ENCODE results near the gene KRTAP4-7. TPM values are rescaled to one million over a fixed set of nuclear protein-coding genes. Genes with fewer than 3 reads are reported as not detected.
"Not testable (repeated sequence)": the region's sequence is repeated elsewhere in the genome, so short reads cannot be mapped to it uniquely, and the experiment has no call there.

Gene KRTAP4-7
- polyA plus RNA-seq, 4 donors, result not detected

DNA sequence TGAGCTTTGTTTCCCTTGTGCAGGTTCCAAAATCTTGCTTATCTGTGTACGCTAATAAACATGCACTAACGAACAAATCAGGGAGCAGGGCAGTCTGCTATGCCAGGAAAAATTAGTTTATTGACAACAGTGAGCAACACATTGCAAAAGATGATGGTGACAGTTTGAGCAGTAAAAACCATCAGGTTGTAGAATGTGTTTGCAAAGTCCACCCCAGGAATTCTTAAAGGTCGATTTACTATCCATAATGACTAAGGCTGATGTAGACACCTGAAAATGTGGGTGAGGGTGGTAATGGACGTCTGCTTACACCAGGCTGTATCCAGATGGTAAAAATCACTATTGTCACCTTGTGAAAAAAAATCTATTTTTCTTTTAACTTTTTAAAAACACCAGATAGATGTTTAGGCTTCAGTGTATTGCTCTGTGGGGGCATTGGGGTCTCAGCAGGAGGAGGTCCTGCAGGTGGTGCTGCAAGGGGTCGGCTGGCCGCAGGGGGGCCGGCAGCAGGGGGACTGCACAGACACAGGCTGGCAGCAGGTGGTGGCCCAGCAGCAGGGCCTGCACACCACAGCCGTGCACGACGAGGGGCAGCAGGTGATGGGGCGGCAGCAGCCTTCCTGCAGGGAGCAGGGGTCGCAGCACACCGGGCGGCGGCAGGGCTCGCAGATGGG lies 18.8 kb upstream of the KRTAP4-7 start:
- DNase-seq (ENCODE audit: low read depth in 4 of 4, low spot score in 3 of 4), result not testable (repeated sequence)

GRCh38 chr17:41065829-41066624 lies 17.9 kb upstream of the KRTAP4-7 start, which contains the start of gene KRTAP2-4:
KRTAP2-4 (minus strand) TSS chr17:41065879; CDS start chr17:41065845, 34 bp downstream.
- DNase-seq (ENCODE audit: low read depth in 4 of 4, low spot score in 3 of 4), result no peak

DNA sequence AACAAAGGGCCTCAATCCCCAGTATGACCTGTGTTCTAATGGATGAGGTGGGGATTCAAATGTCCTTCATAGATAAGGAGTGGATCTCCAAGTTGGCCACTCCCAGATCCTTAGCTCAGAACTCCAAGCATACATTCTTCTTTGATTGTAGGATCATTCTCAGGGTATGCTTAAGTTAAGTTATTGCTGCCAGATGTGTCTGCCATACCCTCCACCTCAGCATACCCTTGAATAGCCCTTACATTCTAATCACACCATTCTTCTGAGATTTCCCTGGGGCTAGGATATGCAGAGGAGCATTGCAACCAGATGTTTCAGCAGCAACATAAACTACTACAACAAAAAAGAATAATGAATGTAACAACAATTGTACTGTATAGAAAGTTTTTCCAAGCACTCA lies 16.7 kb upstream of the KRTAP4-7 start:
- DNase-seq (ENCODE audit: low read depth in 4 of 4, low spot score in 3 of 4), result no peak

- DNase-seq (ENCODE audit: low read depth in 4 of 4, low spot score in 3 of 4), result no peak
These were observed 14.9 kb upstream of the KRTAP4-7 start for GRCh38 chr17:41069031-41069430.

GRCh38 chr17:41071606-41072360 lies 12.2 kb upstream of the KRTAP4-7 start:
- DNase-seq (ENCODE audit: low read depth in 4 of 4, low spot score in 3 of 4), result no peak

GRCh38 chr17:41073676-41074075 lies 10.3 kb upstream of the KRTAP4-7 start:
- no peak for DNase-seq (ENCODE audit: low read depth in 4 of 4, low spot score in 3 of 4)

GRCh38 chr17:41076788-41077187 lies 7.2 kb upstream of the KRTAP4-7 start:
- no peak for DNase-seq (ENCODE audit: low read depth in 4 of 4, low spot score in 3 of 4)

- no peak for DNase-seq (ENCODE audit: low read depth in 4 of 4, low spot score in 3 of 4)
These were observed 1.3 kb upstream of the KRTAP4-7 start for GRCh38 chr17:41082626-41083025.

- not testable (repeated sequence) for DNase-seq (ENCODE audit: low read depth in 4 of 4, low spot score in 3 of 4)
These were observed 523 bp upstream of the KRTAP4-7 start for GRCh38 chr17:41083427-41083826.

DNA sequence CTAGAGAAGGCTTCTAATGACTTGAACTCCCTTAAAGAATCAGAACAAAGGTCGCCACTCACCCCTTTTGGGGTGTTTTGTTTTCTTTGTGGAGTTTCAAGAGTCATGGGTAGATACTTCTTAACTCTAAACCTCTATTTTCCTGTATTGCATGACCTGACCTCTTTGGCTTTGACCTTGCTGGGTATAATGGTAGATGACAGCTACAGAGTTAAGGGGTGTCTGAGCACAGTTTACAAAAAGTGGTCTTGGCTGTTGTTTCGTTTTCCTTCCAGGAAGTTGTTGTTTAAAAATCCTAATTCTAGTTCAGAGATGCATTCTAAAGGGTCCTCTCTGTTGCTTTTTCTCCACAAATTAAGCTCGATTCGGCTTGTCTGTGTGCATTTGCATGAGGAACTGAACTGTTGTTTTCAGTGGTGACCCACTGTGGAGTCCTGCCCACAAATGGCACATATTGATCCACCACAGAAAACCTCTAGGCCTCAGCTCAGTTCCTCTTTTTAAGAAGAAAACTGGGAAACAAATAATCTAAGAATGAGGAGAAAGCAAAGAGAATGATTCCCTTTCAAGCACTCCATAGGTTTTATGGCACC lies 4.9 kb downstream of the KRTAP4-7 start:
- not testable (repeated sequence) for DNase-seq (ENCODE audit: low read depth in 4 of 4, low spot score in 3 of 4)

GRCh38 chr17:41096055-41096454 lies 12.1 kb downstream of the KRTAP4-7 start:
- no peak for DNase-seq (ENCODE audit: low read depth in 4 of 4, low spot score in 3 of 4)

DNA sequence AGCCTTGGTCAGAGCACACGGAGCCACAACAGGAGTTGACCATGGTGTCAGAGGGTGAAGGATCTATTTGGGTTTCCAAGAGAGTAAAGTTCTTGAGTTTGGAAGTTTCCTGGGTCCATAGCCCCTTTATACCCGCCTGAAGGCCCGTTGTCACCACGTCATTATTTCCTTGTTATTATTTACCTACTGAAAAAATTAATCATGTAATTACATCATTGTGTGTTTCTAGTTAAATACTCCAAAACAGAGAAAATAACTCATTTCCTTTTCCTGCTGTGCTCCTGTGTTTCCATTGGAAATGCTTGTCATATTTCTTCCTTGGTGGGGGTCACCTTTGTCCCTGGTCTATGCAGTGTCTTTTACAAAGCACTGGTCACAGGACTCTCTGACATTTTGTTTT lies 14.1 kb downstream of the KRTAP4-7 start, which contains the start of gene KRTAP4-8:
KRTAP4-8 (minus strand) TSS at position 101 of the 400 bp plus-strand sequence; CDS start at position 43, 58 bp downstream.
- DNase-seq (ENCODE audit: low read depth in 4 of 4, low spot score in 3 of 4), result no peak

DNA sequence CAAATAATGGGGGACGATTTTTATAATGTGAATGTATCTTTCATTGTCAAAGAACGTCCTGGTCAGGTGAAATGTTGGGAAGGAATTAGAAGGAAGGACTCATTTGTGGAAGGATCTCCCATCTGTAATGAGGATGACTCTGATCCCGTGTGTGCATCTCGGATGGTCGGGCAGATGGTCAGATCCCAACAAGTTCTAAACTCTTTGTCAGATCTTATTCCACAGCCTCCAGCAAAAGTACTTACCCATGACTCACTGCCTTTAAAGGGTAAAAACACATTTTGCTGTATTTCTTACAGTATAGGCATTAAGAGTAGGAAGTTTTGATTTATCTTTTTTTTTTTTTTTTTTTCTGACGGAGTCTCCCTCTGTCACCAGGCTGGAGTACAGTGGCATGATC lies 14.5 kb downstream of the KRTAP4-7 start:
- no peak for DNase-seq (ENCODE audit: low read depth in 4 of 4, low spot score in 3 of 4)

GRCh38 chr17:41099682-41100480 lies 15.9 kb downstream of the KRTAP4-7 start:
- not testable (repeated sequence) for DNase-seq (ENCODE audit: low read depth in 4 of 4, low spot score in 3 of 4)

DNA sequence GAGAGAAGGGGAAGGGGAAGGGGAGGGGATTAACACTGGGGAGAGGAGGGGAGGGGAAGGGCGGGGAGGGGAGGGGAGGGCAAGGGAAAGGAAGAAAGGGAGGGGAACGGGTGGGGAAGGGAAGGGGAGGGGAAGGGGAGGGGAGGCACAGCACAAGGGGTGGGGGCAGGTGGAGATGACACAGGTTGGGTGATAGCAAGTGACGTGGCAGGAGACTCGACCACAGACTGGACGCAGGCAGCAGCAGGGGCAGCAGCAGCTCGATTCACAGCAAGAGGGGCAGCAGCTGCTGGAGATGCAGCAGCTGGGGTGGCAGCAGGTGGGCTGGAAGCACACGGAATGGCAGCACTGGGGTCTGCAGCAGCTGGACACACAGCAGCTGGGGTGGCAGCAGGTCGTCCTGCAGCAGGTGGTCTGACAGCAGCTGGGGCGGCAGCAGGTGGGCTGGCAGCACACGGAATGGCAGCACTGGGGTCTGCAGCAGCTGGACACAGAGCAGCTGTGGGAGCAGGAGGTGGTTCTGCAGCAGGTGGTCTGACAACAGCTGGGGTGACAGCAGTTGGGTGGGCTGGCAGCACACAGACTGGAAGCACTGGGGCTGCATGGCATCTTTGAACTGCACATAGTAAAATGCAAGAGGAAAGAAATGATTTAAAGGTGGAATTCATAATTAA lies 17.8 kb downstream of the KRTAP4-7 start, which contains the start of gene KRTAP4-16:
KRTAP4-16 (minus strand) TSS at position 624 of the 674 bp plus-strand sequence; CDS start at position 624, 0 bp downstream.
- no peak for DNase-seq (ENCODE audit: low read depth in 4 of 4, low spot score in 3 of 4)

- DNase-seq (ENCODE audit: low read depth in 4 of 4, low spot score in 3 of 4), result no peak
These were observed 19.9 kb downstream of the KRTAP4-7 start for GRCh38 chr17:41103896-41104295.

- not testable (repeated sequence) for DNase-seq (ENCODE audit: low read depth in 4 of 4, low spot score in 3 of 4)
These were observed 20.6 kb downstream of the KRTAP4-7 start for GRCh38 chr17:41104386-41105038.

GRCh38 chr17:41105347-41105746 lies 21.4 kb downstream of the KRTAP4-7 start, which contains the start of gene KRTAP4-9:
KRTAP4-9 (plus strand) TSS chr17:41105389; CDS start chr17:41105389, 0 bp downstream.
- not testable (repeated sequence) for DNase-seq (ENCODE audit: low read depth in 4 of 4, low spot score in 3 of 4)
